OCI-LY7 (cell line): ENCODE measurements around the gene LMX1B. TPM values are rescaled to one million over a fixed set of nuclear protein-coding genes. Genes with fewer than 3 reads are reported as not detected.

Source experiments
- Bru-seq: library from RNA; stranded (reverse); fragments of 400-500 nt; gene quantifications from one replicate; lab custom pipeline; 2021; lab: Mats Ljungman, UMichigan
- BruChase-seq, 2 experiments: library from RNA; stranded (reverse); fragments of 400-500 nt; gene quantifications; one replicate each; lab custom pipeline; 2021; lab: Mats Ljungman, UMichigan
- BruUV-seq: library from RNA; stranded (reverse); fragments of 400-500 nt; replicated peaks from 2 replicates; lab custom pipeline; 2021; lab: Mats Ljungman, UMichigan
- CTCF ChIA-PET: fragments of 300-600 bp; sonication (Branson Sonifier 250); formaldehyde crosslinking; loops from one replicate; lab custom pipeline; 2022; ENCODE audit warnings: antibody characterized with exemption; ENCODE audit not compliant: unreplicated experiment; lab: Charles Lee
- POLR2A ChIA-PET: fragments of 300-600 bp; sonication (Branson Sonifier 250); formaldehyde crosslinking; loops from one replicate; lab custom pipeline; 2022; ENCODE audit warnings: antibody characterized with exemption; lab: Charles Lee
- DNase-seq: peaks from one replicate; pipeline ENCODE4 v3.0.0-alpha.2; 2015; ENCODE audit warnings: low spot score
- H2AFZ ChIP-seq: fragments of 200-600 bp; sonication (generic), shearing (Covaris generic); 2 replicates; pipeline ENCODE4 v1.6.1; 2014; ENCODE audit warnings: mild to moderate bottlenecking, antibody characterized with exemption, low read length, moderate library complexity
- H3K27ac ChIP-seq: fragments of 200-600 bp; sonication (generic); 2 replicates; pipeline ENCODE4 v1.5.1; 2014; ENCODE audit warnings: mixed run types, low read depth, mild to moderate bottlenecking, moderate library complexity, low read length, inconsistent platforms; ENCODE audit not compliant: poor library complexity, severe bottlenecking
- H3K36me3 ChIP-seq: fragments of 200-600 bp; sonication (generic); 2 replicates; pipeline ENCODE4 v1.6.1; 2014; ENCODE audit warnings: mild to moderate bottlenecking, antibody characterized with exemption, low read length, moderate library complexity, mixed read lengths; ENCODE audit not compliant: insufficient read depth
- H3K4me1 ChIP-seq: fragments of 200-600 bp; sonication (generic); 2 replicates; pipeline ENCODE4 v1.5.1; 2014; ENCODE audit warnings: mild to moderate bottlenecking, low read length; ENCODE audit not compliant: insufficient read depth, poor library complexity, severe bottlenecking
- H3K4me2 ChIP-seq: fragments of 200-600 bp; sonication (generic); 2 replicates; pipeline ENCODE4 v1.6.1; 2014; ENCODE audit warnings: mild to moderate bottlenecking, low read length
- H3K4me3 ChIP-seq: fragments of 200-600 bp; sonication (generic); 2 replicates; pipeline ENCODE4 v1.5.1; 2014; ENCODE audit warnings: mild to moderate bottlenecking, low read depth, low read length; ENCODE audit not compliant: poor library complexity, severe bottlenecking
- H3K79me2 ChIP-seq: fragments of 200-600 bp; sonication (generic); 2 replicates; pipeline ENCODE4 v1.6.1; 2016; ENCODE audit warnings: low read depth, mild to moderate bottlenecking, low read length, moderate library complexity, mixed read lengths; ENCODE audit not compliant: insufficient read depth
- H3K9me2 ChIP-seq: fragments of 200-600 bp; sonication (generic); 2 replicates; pipeline ENCODE4 v1.6.1; 2016; ENCODE audit warnings: mild to moderate bottlenecking, low read length, mixed read lengths; ENCODE audit not compliant: insufficient read depth
- H3K9me3 ChIP-seq: fragments of 200-600 bp; sonication (generic); 2 replicates; pipeline ENCODE4 v1.6.1; 2014; ENCODE audit warnings: mild to moderate bottlenecking, mixed run types, low read length, mixed read lengths
- H4K20me1 ChIP-seq: fragments of 200-600 bp; sonication (generic); 2 replicates; pipeline ENCODE4 v1.6.1; 2014; ENCODE audit warnings: mild to moderate bottlenecking, antibody characterized with exemption, low read length, moderate library complexity, mixed read lengths; ENCODE audit not compliant: insufficient read depth
- CTCF ChIP-seq: fragments of 200-600 bp; sonication (generic); conservative IDR thresholded peaks from 2 replicates; pipeline ENCODE4 v1.5.1; 2014; ENCODE audit warnings: mild to moderate bottlenecking, antibody characterized with exemption, low read length, moderate library complexity, mixed read lengths
- EZH2phosphoT487 ChIP-seq: fragments of 200-600 bp; sonication (generic); IDR thresholded peaks from 2 replicates; pipeline ENCODE4 v1.6.1; 2018; ENCODE audit warnings: low read depth, borderline replicate concordance, mild to moderate bottlenecking, mixed run types, antibody characterized with exemption, low read length, moderate library complexity, mixed read lengths
- intact Hi-C: fragments of 100-400 bp; cut with micrococcal nuclease; formaldehyde crosslinking; loops from one replicate; pipeline ENCODE4 v1.10.0; 2022; ENCODE audit not compliant: unreplicated experiment
- long read RNA-seq: library from polyadenylated mRNA; stranded (forward); transcript quantifications from one replicate; pipeline ENCODE4 v2.0.0, GENCODE V29; 2022
- total RNA-seq, 2 experiments: library from RNA; depleted of rRNA in 1 of 2; stranded (reverse); fragments of >200 nt in 1 of 2; shearing (Covaris generic) in 1 of 2; gene quantifications; 2 replicates each; pipeline ENCODE4 v1.2.3, GENCODE V29; 2014 to 2022

Gene LMX1B
- total RNA-seq (2014; rRNA removed; shearing (Covaris generic)) (not detected in 2 replicates), total RNA-seq (2022) (not detected in 2 replicates), Bru-seq, nascent RNA (not detected), BruChase-seq, experiment 1, labeled RNA remaining after a 6-hour chase (not detected), BruChase-seq, experiment 2, labeled RNA remaining after a 2-hour chase (percentile 3 among the genes with signal in this experiment)
- long read RNA-seq: 0 reads

DNA sequence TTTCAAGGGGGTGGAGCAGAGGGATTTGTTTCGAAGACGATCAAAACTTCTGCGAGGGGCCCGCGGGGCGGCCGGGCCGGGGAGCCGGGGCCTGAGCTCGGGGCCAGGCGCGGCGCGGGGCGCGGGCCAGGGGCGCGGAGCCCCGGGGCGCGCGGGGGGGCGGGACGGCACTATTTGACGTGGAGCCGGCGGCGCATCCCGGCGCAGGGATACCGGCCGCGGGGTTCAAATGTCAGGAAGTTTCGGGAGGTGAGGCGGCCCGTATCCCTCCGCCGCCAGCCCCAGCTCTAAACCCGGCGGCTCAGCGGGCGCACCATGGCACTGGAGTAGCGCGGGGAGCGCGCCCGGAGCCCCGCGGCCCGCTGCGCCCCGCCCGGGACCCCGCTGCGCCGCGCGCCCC is at the start of gene LMX1B:
LMX1B (plus strand) TSS at position 278 of the 400 bp plus-strand sequence. CDS start 522 bp downstream, outside the sequence.
- H3K4me3 ChIP-seq: no peak within 1 kb of the TSS
- H3K79me2 ChIP-seq: no peaks in the 10 kb centered on the region
- CTCF ChIA-PET: no interaction called here
- no peak within 1 kb of the TSS for H2AFZ ChIP-seq
- H3K27ac ChIP-seq: no peak within 1 kb of the TSS
- BruUV-seq: no TSS peak
- H3K4me2 ChIP-seq: no peak within 1 kb of the TSS
- TF ChIP-seq CTCF (no peak), EZH2phosphoT487 (no peak)
- POLR2A ChIA-PET: no interaction called here
- H3K9me3 ChIP-seq: no peaks in the 10 kb centered on the region
- no peaks in the 10 kb centered on the region for H3K36me3 ChIP-seq
- intact Hi-C loops: loop anchor here (5.0 kb wide), 1 partner anchor 169 kb away; no protein-coding TSS in a partner anchor
- no peak for DNase-seq
- no peaks in the 10 kb centered on the region for H4K20me1 ChIP-seq
- no peaks in the 10 kb centered on the region for H3K9me2 ChIP-seq
- no peaks in the 10 kb centered on the region for H3K4me1 ChIP-seq

DNA sequence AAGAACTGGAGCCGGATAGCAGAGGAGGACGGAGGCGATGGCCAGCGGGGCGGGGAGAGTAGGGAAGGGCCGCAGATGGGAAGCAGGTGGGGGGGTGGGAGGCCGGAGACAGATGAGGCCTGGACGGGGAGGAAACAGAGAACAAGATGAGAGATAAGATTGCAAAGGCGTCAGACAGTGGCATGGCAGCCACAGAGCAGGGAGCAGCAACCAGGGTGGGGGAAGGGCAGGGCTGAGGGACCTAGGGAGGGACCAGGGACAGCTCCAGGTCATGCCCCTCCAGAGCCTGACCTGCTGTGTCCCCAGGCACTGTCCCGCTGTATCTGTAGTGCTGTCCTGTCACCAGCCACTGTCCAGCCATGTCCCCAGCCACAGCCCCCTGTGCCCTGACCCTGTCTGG is 49.6 kb upstream of the LMX1B start:
- CTCF ChIA-PET: no interaction called here
- BruUV-seq: no TSS peak
- no peak for DNase-seq

More for the DNA sequence above, 49.6 kb upstream of the LMX1B start:
- H3K9me2 ChIP-seq: no peaks in the 10 kb centered on the region
- TF ChIP-seq CTCF (no peak), EZH2phosphoT487 (no peak)
- H3K4me2 ChIP-seq: no peak overlapping the region
- no peaks in the 10 kb centered on the region for H3K4me1 ChIP-seq
- no peaks in the 10 kb centered on the region for H3K9me3 ChIP-seq
- H3K27ac ChIP-seq: no peak overlapping the region
- intact Hi-C loops: no loop called here
- H2AFZ ChIP-seq: no peak overlapping the region
- POLR2A ChIA-PET: no interaction called here
- no peaks in the 10 kb centered on the region for H3K36me3 ChIP-seq
- H3K79me2 ChIP-seq: no peaks in the 10 kb centered on the region
- H3K4me3 ChIP-seq: no peak overlapping the region
- H4K20me1 ChIP-seq: no peaks in the 10 kb centered on the region
